Adrenal gland (tissue), 5 donors: ENCODE data around the gene PGP.

Experiments
- POLR2A ChIP-seq, 2 donors: fragments of 450-650 bp; IDR thresholded peaks; one replicate each; pipeline ENCODE4 v1.6.1; 2017; ENCODE audit warnings: antibody characterized with exemption in 2 of 2, mild to moderate bottlenecking in 2 of 2, moderate library complexity in 1 of 2
- TF ChIP-seq, protein P1 (sequence below), 6 experiments: fragments of 450-650 bp in 4 of 6; fragments of 200-600 bp in 2 of 6; sonication (generic) in 1 of 6; IDR thresholded peaks; 1 replicate in 5 of 6; 2 replicates in 1 of 6; pipeline versions ENCODE4 v1.5.1 to v1.8.0; 2016 to 2021; ENCODE audit warnings: antibody characterized with exemption in 6 of 6, mild to moderate bottlenecking in 2 of 6, moderate library complexity in 1 of 6
- donor health status: DM: no; HTN: no; CAD: no.

GRCh38 chr16:2195322-2196161, 19.1 kb downstream of the PGP start:
- TF ChIP-seq, protein P1, sequence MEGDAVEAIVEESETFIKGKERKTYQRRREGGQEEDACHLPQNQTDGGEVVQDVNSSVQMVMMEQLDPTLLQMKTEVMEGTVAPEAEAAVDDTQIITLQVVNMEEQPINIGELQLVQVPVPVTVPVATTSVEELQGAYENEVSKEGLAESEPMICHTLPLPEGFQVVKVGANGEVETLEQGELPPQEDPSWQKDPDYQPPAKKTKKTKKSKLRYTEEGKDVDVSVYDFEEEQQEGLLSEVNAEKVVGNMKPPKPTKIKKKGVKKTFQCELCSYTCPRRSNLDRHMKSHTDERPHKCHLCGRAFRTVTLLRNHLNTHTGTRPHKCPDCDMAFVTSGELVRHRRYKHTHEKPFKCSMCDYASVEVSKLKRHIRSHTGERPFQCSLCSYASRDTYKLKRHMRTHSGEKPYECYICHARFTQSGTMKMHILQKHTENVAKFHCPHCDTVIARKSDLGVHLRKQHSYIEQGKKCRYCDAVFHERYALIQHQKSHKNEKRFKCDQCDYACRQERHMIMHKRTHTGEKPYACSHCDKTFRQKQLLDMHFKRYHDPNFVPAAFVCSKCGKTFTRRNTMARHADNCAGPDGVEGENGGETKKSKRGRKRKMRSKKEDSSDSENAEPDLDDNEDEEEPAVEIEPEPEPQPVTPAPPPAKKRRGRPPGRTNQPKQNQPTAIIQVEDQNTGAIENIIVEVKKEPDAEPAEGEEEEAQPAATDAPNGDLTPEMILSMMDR (IDR thresholded peaks at IDR 0.05), result no peak
- no peak for TF ChIP-seq POLR2A (IDR thresholded peaks at IDR 0.05)
